GM10248 (cell line): Measurements from ENCODE around the gene LY6G5C.

ENCODE experiments used
- CTCF ChIA-PET: fragments of 300-600 bp; sonication (Branson Sonifier 250); formaldehyde crosslinking; extraction: SDS; loops from one replicate; lab custom pipeline; 2021; ENCODE audit warnings: antibody characterized with exemption; lab: Yijun Ruan, JAX
- POLR2A ChIA-PET: fragments of 350-650 bp; sonication (Branson Sonifier 250); formaldehyde crosslinking; extraction: SDS; loops from one replicate; lab custom pipeline; 2020; ENCODE audit warnings: antibody characterized with exemption; lab: Yijun Ruan, JAX
- DNase-seq: peaks from one replicate; pipeline ENCODE4 v3.0.0; 2012; ENCODE audit errors: extremely low spot score
- TF ChIP-seq, protein P1 (sequence below): IDR thresholded peaks from 2 replicates; pipeline ENCODE4 v1.5.1; 2012; ENCODE audit warnings: mild to moderate bottlenecking, low read depth; ENCODE audit errors: extremely low read depth, missing control alignments, control extremely low read depth

Gene LY6G5C

DNA sequence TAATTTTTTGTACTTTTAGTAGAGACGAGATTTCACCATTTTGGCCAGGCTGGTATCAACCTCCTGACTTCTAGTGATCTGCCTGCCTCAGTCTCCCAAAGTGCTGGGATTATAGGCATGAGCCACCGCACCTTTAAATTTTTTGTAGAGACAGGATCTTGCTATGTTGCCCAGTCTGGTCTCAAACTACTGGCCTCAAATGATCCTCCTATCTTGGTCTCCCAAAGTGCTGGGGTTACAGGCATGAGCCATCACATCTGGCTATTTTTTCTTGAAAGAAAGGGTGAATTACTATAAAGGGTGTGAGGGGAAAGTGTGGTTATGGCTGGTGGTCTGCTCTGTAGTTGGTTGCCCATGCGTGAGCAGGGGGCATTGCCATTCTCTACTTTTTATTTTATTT, 27.4 kb upstream of the LY6G5C start:
- ChIA-PET POLR2A (no interaction called here), CTCF (interaction anchor here (1.6 kb wide), 1 partner anchor 12 kb away, joined by 3 read pairs; no protein-coding TSS in a partner anchor)
- DNase-seq, result no peak
- TF ChIP-seq, protein P1, sequence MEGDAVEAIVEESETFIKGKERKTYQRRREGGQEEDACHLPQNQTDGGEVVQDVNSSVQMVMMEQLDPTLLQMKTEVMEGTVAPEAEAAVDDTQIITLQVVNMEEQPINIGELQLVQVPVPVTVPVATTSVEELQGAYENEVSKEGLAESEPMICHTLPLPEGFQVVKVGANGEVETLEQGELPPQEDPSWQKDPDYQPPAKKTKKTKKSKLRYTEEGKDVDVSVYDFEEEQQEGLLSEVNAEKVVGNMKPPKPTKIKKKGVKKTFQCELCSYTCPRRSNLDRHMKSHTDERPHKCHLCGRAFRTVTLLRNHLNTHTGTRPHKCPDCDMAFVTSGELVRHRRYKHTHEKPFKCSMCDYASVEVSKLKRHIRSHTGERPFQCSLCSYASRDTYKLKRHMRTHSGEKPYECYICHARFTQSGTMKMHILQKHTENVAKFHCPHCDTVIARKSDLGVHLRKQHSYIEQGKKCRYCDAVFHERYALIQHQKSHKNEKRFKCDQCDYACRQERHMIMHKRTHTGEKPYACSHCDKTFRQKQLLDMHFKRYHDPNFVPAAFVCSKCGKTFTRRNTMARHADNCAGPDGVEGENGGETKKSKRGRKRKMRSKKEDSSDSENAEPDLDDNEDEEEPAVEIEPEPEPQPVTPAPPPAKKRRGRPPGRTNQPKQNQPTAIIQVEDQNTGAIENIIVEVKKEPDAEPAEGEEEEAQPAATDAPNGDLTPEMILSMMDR, result no peak

DNA sequence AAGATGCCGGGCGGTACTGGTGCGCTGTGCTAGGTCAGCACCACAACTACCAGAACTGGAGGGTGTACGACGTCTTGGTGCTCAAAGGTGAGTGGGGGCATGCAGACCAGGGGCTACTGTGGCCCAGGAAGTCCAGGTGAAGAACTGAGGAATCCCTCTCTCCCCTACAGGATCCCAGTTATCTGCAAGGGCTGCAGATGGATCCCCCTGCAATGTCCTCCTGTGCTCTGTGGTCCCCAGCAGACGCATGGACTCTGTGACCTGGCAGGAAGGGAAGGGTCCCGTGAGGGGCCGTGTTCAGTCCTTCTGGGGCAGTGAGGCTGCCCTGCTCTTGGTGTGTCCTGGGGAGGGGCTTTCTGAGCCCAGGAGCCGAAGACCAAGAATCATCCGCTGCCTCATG, 26.8 kb upstream of the LY6G5C start:
- TF ChIP-seq, protein P1, result no peak
- CTCF ChIA-PET, result interaction anchor here (2.1 kb wide), 1 partner anchor 62 kb away, joined by 8 read pairs; no protein-coding TSS in a partner anchor
- DNase-seq, result no peak
- POLR2A ChIA-PET, result no interaction called here

DNA sequence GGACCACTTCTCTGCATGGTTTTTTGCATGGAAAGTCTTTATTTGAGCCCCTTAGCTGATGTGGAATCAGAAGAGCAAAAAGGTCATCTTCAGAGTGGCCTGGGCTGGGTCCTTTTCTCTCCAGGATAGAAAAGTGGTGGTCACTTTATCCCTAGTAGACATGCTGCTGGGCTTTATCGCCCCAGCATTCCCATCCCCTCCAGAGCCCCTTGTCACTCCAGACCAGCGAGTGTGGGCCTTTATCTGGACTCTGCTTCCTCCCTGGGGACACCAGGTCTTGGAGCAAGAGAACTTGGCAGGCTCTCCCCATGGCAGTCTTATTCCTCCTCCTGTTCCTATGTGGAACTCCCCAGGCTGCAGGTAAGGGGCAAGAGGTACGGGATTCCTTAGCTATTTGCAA, 25.7 kb upstream of the LY6G5C start, which contains the start of gene LY6G6F:
Gene LY6G6F, plus strand, starts transcription at position 268 of the 400 bp plus-strand sequence. Its CDS starts 41 bp downstream, at position 309.
- no peak for DNase-seq
- CTCF ChIA-PET, result interaction anchor here (0.6 to 2.1 kb wide), 4 partner anchors 12 to 246 kb away, joined by 3 to 8 read pairs (median 4); no protein-coding TSS in a partner anchor
- TF ChIP-seq, protein P1, result no peak
- POLR2A ChIA-PET, result no interaction called here

DNA sequence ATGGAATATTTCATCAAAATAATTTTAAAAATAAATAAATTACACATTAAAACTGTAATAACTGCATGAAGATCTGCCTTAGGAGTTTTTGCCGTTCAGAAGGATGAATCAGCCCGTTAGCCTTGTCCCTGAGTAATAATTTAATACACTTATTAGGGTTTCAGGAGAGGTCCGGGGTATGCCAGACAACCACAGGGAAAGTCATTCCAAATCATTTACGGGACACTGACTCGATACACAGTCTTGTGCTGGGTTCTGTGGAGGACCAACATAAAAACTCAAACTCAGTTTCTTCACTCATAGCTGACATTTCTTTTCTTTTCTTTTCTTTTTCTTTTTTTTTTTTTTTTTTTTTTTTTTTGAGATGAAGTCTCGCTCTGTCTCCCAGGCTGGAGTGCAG, 25.1 kb upstream of the LY6G5C start:
- CTCF ChIA-PET, result interaction anchor here (1.3 to 2.1 kb wide), 3 partner anchors 11 to 63 kb away, joined by 4 to 8 read pairs (median 5); no protein-coding TSS in a partner anchor
- POLR2A ChIA-PET, result interaction anchor here (0.6 kb wide), 1 partner anchor 540 kb away, joined by 3 read pairs; no protein-coding TSS in a partner anchor
- TF ChIP-seq, protein P1, result no peak
- no peak for DNase-seq

DNA sequence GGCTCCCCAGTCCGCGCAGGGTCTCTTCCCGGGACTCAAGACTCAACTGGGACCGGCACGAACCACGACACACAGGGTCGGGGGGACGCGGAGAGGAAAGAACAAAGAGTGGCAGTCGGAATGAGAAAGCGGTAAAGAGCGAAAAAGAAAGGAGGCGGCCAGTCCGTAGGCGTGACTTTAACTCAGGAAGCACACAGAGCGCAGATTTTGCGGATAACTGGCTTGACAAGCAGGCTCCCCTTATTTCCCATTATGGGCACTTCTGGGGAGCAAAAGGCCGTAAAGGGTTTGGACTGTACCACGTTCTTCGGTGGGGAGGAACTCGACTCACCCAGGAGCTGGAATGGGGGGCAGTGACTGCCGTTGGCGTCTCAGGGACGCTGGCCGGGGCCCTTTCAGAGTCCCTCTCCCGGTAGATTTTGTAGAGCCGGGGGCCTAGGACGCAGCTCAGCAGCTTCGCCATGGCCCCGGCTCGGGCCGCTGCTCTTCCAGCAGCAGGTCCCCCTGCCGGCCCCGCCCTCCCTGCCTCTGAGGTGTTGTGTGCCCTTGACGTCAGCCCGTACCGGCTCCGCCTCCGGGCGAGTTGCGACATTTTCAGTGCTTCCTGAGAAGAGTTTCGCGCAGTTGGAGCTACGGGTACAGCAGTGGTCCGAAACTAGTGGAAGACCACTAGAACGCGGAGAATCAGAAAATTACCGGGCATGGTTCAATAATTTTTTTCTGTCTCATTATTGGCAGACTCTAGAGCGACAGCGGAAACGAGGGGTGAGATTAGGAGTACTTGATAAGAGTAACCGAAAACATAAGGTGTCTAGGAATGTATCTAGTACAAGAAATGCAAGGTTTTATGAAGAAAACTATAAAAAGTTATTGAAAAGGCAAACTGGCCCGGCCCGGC, 22.2 kb upstream of the LY6G5C start, which contains the start of gene ABHD16A:
Gene ABHD16A, minus strand, starts transcription at position 506 of the 898 bp plus-strand sequence. Its CDS starts 43 bp downstream, at position 463.
- peak; percentile 99 for DNase-seq
- ChIA-PET POLR2A (interaction anchor here (0.5 to 1.3 kb wide), 6 partner anchors 8 to 195 kb away, joined by 3 to 7 read pairs (median 5); partner anchors contain the start of gene GPANK1), CTCF (interaction anchor here (0.9 to 1.8 kb wide), 12 partner anchors 10 to 127 kb away, joined by 3 to 6 read pairs (median 4); partner anchors contain the start of genes LSM2, LY6G5C and VARS1)
- TF ChIP-seq, protein P1, result no peak

DNA sequence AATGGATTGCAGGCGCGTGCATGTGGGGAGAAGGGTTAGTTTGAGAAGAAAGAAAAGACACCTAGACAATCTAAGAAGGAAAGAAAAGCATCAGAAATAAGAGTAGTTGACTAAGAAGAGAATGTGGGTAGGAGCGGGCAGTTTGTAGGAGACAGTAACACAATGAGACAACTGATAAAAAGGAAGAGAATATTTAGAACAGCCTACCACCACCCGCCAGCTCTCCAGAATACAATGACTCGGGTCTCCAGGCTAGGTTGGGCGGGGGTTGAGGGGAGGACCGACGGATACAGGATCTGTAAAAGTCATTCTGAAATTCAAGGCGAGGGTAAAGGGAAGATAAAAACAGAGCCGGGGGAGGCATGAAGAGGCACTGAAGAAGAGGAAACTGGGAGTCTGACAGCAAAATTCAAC, 21.5 kb upstream of the LY6G5C start:
- CTCF ChIA-PET, result interaction anchor here (0.9 to 1.8 kb wide), 9 partner anchors 9 to 124 kb away, joined by 3 to 6 read pairs (median 4); partner anchors contain the start of genes LSM2 and LY6G5C
- peak; percentile 35 for DNase-seq

More for the DNA sequence above, 21.5 kb upstream of the LY6G5C start:
- TF ChIP-seq, protein P1, result no peak
- POLR2A ChIA-PET, result interaction anchor here (0.6 to 1.3 kb wide), 4 partner anchors 8 to 138 kb away, joined by 3 to 7 read pairs (median 5); partner anchors contain the start of gene GPANK1
